GM19025 (cell line): Measurements from ENCODE around the gene CNNM1.

ENCODE experiments used
- ATAC-seq: cut with Tn5 transposase; IDR thresholded peaks from one replicate; pipeline ENCODE4 v1.9.1; 2021; ENCODE audit warnings: mild to moderate bottlenecking, low read depth, moderate library complexity; ENCODE audit not compliant: unreplicated experiment

Gene CNNM1

GRCh38 chr10:99331207-99331803 lies 2.1 kb downstream of the CNNM1 start:
- ATAC-seq, result no peak

- no peak for ATAC-seq
These were observed 8.2 kb downstream of the CNNM1 start for GRCh38 chr10:99337311-99337811.

GRCh38 chr10:99337901-99338300 lies 8.7 kb downstream of the CNNM1 start:
- ATAC-seq, result no peak

GRCh38 chr10:99339077-99339476 lies 9.9 kb downstream of the CNNM1 start:
- ATAC-seq, result no peak

GRCh38 chr10:99339563-99340047 lies 10.4 kb downstream of the CNNM1 start:
- no peak for ATAC-seq

GRCh38 chr10:99340650-99341049 lies 11.5 kb downstream of the CNNM1 start:
- no peak for ATAC-seq

GRCh38 chr10:99341248-99341647 lies 12.1 kb downstream of the CNNM1 start:
- no peak for ATAC-seq

- ATAC-seq, result no peak
These were observed 12.8 kb downstream of the CNNM1 start for GRCh38 chr10:99341860-99342490.

GRCh38 chr10:99343262-99343661 lies 14.1 kb downstream of the CNNM1 start:
- no peak for ATAC-seq

- no peak for ATAC-seq
These were observed 15.6 kb downstream of the CNNM1 start for GRCh38 chr10:99344715-99345114.

- no peak for ATAC-seq
These were observed 16.2 kb downstream of the CNNM1 start for GRCh38 chr10:99345350-99345749.

GRCh38 chr10:99346247-99346646 lies 17.1 kb downstream of the CNNM1 start:
- ATAC-seq, result no peak

- no peak for ATAC-seq
These were observed 18.5 kb downstream of the CNNM1 start for GRCh38 chr10:99347672-99348071.

- ATAC-seq, result no peak
These were observed 24.0 kb downstream of the CNNM1 start for GRCh38 chr10:99353182-99353581.

- no peak for ATAC-seq
These were observed 28.5 kb downstream of the CNNM1 start for GRCh38 chr10:99357691-99358090.

GRCh38 chr10:99358101-99358500 lies 28.9 kb downstream of the CNNM1 start:
- ATAC-seq, result no peak

GRCh38 chr10:99360934-99361333 lies 31.8 kb downstream of the CNNM1 start:
- ATAC-seq, result no peak

- no peak for ATAC-seq
These were observed 35.0 kb downstream of the CNNM1 start for GRCh38 chr10:99364125-99364524.

GRCh38 chr10:99365311-99365710 lies 36.2 kb downstream of the CNNM1 start:
- no peak for ATAC-seq

GRCh38 chr10:99365736-99366135 lies 36.6 kb downstream of the CNNM1 start:
- no peak for ATAC-seq

- no peak for ATAC-seq
These were observed 37.5 kb downstream of the CNNM1 start for GRCh38 chr10:99366666-99367065.

- ATAC-seq, result no peak
These were observed 39.5 kb downstream of the CNNM1 start for GRCh38 chr10:99368646-99369045.
